Neutrophil (primary cell): ENCODE results near the gene SH3RF3.

ENCODE experiments used
- H3K27ac ChIP-seq: fragments of 200-600 bp; sonication (generic); 2 replicates; pipeline ENCODE4 v1.5.1; 2016; ENCODE audit warnings: mild to moderate bottlenecking, moderate library complexity
- H3K27me3 ChIP-seq: fragments of 200-600 bp; sonication (generic); 2 replicates; pipeline ENCODE4 v1.6.0; 2016; ENCODE audit warnings: mild to moderate bottlenecking
- H3K36me3 ChIP-seq: fragments of 200-600 bp; sonication (generic); 2 replicates; pipeline ENCODE4 v1.5.1; 2017
- H3K4me1 ChIP-seq, 2 experiments: fragments of 200-600 bp in 1 of 2; sonication (generic) in 1 of 2; 1 replicate in 1 of 2; 2 replicates in 1 of 2; pipeline versions ENCODE4 v1.5.1 to v1.6.1; 2013 to 2016; ENCODE audit warnings: low read depth in 1 of 2, low read length in 1 of 2, mild to moderate bottlenecking in 1 of 2, moderate library complexity in 1 of 2; ENCODE audit not compliant: control insufficient read depth in 1 of 2, insufficient read depth in 1 of 2
- H3K4me3 ChIP-seq, 2 experiments: fragments of 200-600 bp in 1 of 2; sonication (generic) in 1 of 2; 1 replicate in 1 of 2; 2 replicates in 1 of 2; pipeline ENCODE4 v1.5.1; 2013 to 2016; ENCODE audit warnings: low read depth in 1 of 2, low read length in 1 of 2, mild to moderate bottlenecking in 1 of 2, moderate library complexity in 1 of 2
- H3K9me3 ChIP-seq: fragments of 200-600 bp; sonication (generic); 2 replicates; pipeline ENCODE4 v1.5.1; 2016
- TF ChIP-seq, protein P1 (sequence below): fragments of 200-600 bp; sonication (generic); IDR thresholded peaks from 2 replicates; pipeline ENCODE4 v1.5.1; 2016; ENCODE audit warnings: antibody characterized with exemption

The SH3RF3 gene

DNA sequence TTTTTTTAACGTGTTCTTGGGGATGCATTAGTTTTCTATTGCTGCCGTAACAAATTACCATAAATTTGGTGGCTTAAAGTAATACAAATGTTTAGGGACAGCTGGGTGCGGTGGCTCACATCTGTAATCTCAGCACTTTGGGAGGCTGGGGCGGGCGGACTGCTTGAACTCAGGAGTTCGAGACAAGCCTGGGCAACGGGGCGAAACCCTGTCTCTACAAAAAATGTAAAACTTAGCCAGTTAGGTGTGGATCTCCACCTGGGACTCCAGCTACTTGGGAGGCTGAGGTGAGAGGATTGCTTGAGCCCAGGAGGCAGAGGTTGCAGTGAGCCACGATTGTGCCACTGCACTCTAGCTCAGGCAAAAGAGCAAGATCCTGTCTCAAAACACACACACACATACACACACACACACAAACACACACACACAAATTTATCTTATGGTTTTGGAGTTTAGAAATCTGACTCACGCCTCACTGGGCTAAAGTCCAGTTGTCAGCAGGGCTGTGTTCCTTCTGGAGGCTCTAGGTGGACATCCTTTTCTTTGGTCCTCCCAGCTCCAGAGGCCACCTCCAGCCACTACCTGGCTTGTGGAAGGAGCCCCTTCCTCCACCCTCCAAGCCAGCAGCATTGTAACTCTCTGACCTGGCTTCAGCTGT, 408.7 kb downstream of the SH3RF3 start:
- TF ChIP-seq, protein P1, sequence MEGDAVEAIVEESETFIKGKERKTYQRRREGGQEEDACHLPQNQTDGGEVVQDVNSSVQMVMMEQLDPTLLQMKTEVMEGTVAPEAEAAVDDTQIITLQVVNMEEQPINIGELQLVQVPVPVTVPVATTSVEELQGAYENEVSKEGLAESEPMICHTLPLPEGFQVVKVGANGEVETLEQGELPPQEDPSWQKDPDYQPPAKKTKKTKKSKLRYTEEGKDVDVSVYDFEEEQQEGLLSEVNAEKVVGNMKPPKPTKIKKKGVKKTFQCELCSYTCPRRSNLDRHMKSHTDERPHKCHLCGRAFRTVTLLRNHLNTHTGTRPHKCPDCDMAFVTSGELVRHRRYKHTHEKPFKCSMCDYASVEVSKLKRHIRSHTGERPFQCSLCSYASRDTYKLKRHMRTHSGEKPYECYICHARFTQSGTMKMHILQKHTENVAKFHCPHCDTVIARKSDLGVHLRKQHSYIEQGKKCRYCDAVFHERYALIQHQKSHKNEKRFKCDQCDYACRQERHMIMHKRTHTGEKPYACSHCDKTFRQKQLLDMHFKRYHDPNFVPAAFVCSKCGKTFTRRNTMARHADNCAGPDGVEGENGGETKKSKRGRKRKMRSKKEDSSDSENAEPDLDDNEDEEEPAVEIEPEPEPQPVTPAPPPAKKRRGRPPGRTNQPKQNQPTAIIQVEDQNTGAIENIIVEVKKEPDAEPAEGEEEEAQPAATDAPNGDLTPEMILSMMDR, result no peak

DNA sequence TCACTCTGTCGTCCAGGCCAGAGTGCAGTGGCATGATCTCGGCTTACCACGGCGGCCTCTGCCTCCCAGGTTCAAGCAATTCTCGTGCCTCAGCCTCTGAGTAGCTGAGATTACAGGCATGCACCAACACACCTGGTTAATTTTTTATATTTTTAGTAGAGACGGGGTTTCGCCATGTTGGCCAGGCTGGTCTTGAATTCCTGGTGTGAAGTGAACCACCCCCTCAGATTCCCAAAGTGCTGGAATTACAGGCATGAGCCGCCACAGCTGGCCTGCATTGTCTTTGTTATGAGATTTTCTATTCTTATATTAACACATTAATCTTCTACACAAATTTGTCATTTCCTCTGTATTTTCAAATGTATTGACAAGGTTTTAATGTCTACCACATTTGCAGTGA, 409.5 kb downstream of the SH3RF3 start:
- H3K27ac ChIP-seq, result no peak overlapping the region
- H3K9me3 ChIP-seq, result no peaks in the 10 kb centered on the region
- peaks cover 15% of the 10 kb centered on the region for H3K27me3 ChIP-seq
- no peaks in the 10 kb centered on the region for H3K4me1 ChIP-seq
- no peaks in the 10 kb centered on the region for H3K36me3 ChIP-seq
- H3K4me3 ChIP-seq, result no peak overlapping the region
- TF ChIP-seq, protein P1, result no peak

More for the DNA sequence above, 408.7 kb downstream of the SH3RF3 start:
- Histone ChIP-seq H3K9me3 (no peaks in the 10 kb centered on the region), H3K27me3 (peaks cover 13% of the 10 kb centered on the region), H3K27ac (no peak overlapping the region), H3K4me3 (no peak overlapping the region), H3K36me3 (no peaks in the 10 kb centered on the region), H3K4me1 (no peaks in the 10 kb centered on the region)

DNA sequence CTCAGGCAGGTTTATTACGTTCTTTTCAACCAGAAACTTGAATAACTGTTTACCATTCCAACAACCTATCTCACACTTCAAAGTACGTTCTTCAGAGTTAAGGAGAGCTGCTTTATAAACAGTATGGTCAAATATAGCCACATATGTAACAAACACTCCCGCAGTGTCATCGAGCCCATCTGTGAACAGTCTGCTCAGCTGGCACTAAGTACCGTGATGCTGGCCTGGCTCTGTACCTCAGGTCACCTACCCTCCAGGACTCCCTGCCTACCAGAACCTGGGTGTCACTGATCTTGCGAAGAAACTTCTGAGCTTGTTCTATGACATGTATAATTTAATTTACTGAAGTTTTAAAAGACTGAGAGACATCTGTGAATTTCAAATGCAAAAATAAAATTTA, 413.4 kb downstream of the SH3RF3 start:
- TF ChIP-seq, protein P1, result no peak
- H3K36me3 ChIP-seq, result no peaks in the 10 kb centered on the region
- H3K9me3 ChIP-seq, result no peaks in the 10 kb centered on the region
- no peak overlapping the region for H3K27ac ChIP-seq
- no peak overlapping the region for H3K4me3 ChIP-seq
- no peaks in the 10 kb centered on the region for H3K4me1 ChIP-seq
- H3K27me3 ChIP-seq, result peaks cover 29% of the 10 kb centered on the region

DNA sequence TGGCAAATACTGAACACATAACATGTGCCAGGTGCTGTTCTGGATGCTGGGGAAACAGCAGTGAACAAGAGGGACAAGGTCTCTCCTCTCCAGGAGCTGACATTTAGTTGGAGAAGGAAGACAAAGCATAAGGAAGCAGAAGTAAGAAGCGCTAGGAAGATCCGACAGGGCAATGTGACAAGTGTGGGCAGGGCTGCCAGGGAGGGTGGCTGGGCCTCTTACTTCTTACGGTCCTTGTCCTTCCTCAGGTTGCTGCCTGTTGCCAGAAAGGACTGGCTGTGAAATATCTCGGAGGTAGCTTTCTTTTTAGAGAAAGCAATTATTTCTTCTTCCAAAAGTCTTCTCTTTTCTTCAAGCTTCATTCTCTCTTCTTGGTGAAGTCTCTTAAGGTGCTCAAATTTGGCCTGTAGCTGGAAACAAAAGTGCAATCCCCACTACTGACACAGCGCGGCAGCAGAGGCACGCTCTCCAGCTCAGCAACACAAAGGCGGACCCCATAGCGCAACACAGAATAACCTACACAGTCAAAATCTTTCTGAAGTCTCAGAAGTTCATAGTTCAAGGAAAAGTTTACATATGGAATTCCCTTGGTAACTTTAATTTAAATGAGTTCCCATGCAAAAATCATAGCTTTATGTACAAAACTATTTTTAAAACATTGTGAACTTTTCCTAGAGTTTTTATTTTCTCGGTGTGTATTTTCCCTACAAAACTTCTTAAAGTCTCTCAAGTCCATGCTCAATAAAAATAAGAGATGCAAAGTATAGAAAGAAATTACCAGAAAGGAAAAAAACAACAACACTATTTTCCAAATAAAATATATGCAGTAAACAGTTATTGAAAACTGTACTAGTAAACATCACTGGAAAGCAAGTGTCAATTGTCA, 417.1 kb downstream of the SH3RF3 start:
- no peaks in the 10 kb centered on the region for H3K4me1 ChIP-seq
- H3K4me3 ChIP-seq, result no peak overlapping the region
- H3K9me3 ChIP-seq, result no peaks in the 10 kb centered on the region
- peaks cover 29% of the 10 kb centered on the region for H3K27me3 ChIP-seq
- no peaks in the 10 kb centered on the region for H3K36me3 ChIP-seq
- no peak overlapping the region for H3K27ac ChIP-seq
- TF ChIP-seq, protein P1, result no peak

DNA sequence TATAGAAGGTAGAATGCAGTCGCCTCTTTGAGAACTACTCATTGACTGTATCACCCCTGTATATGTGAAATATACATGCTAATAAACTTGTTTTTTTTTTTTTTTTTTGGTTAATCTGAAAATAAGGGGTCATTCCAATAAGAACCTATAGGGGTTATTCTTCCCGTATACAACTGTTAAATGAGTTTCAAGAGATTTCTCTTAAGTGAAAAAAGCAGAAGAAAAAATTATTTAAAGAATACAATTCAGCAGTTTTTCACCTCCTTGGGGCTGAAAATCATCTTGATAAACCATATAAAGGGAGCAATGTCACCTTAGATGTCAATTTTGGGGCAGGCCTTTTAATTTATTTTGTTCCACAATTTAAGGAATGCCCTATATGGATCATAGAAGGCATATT, 418.3 kb downstream of the SH3RF3 start:
- Histone ChIP-seq H3K9me3 (no peaks in the 10 kb centered on the region), H3K27me3 (peaks cover 21% of the 10 kb centered on the region), H3K36me3 (no peaks in the 10 kb centered on the region), H3K27ac (no peak overlapping the region), H3K4me1 (no peaks in the 10 kb centered on the region), H3K4me3 (no peak overlapping the region)
- TF ChIP-seq, protein P1, result no peak
